ENCODE data around the gene CD46.

The CD46 gene

GRCh38 chr1:207799989-207800648 lies 48.3 kb downstream of the CD46 start:
- DNase-seq = no peak

GRCh38 chr1:207801819-207802218 lies 50.0 kb downstream of the CD46 start:
- DNase-seq = no peak

GRCh38 chr1:207803678-207804077 lies 51.8 kb downstream of the CD46 start:
- no peak for DNase-seq

GRCh38 chr1:207804721-207805468 lies 53.0 kb downstream of the CD46 start:
- DNase-seq = no peak

- no peak for DNase-seq
Measured at GRCh38 chr1:207805841-207806421, 54.1 kb downstream of the CD46 start.

- DNase-seq = no peak
Measured at GRCh38 chr1:207806531-207807325, 54.9 kb downstream of the CD46 start.

- DNase-seq = no peak
Measured at GRCh38 chr1:207807326-207807689, 55.5 kb downstream of the CD46 start.

GRCh38 chr1:207807690-207808321 lies 56.0 kb downstream of the CD46 start:
- DNase-seq = no peak

- no peak for DNase-seq
Measured at GRCh38 chr1:207808322-207808705, 56.5 kb downstream of the CD46 start.

- no peak for DNase-seq
Measured at GRCh38 chr1:207808911-207809555, 57.2 kb downstream of the CD46 start.

- DNase-seq = no peak
Measured at GRCh38 chr1:207810173-207810572, 58.3 kb downstream of the CD46 start.

GRCh38 chr1:207810606-207811295 lies 58.9 kb downstream of the CD46 start:
- no peak for DNase-seq

- no peak for DNase-seq
Measured at GRCh38 chr1:207811319-207811718, 59.5 kb downstream of the CD46 start.

- no peak for DNase-seq
Measured at GRCh38 chr1:207811920-207812720, 60.3 kb downstream of the CD46 start.

GRCh38 chr1:207812778-207813511 lies 61.1 kb downstream of the CD46 start:
- DNase-seq = no peak

GRCh38 chr1:207813512-207813881 lies 61.6 kb downstream of the CD46 start:
- DNase-seq = no peak

GRCh38 chr1:207813946-207814345 lies 62.1 kb downstream of the CD46 start:
- no peak for DNase-seq

GRCh38 chr1:207814469-207814868 lies 62.6 kb downstream of the CD46 start:
- DNase-seq = no peak

GRCh38 chr1:207815466-207815865 lies 63.6 kb downstream of the CD46 start:
- no peak for DNase-seq

GRCh38 chr1:207815913-207816291 lies 64.0 kb downstream of the CD46 start:
- DNase-seq = peak in 1 of 4 experiments; percentile 10

Measured in activated CD4-positive, CD25-positive, alpha-beta regulatory T cell (primary cell).